ENCODE results near the gene DLX2. TPM values are rescaled to one million over a fixed set of nuclear protein-coding genes. Genes with fewer than 3 reads are reported as not detected.

The DLX2 gene
- total and polyA plus RNA-seq, 10 of the 15 experiments (the other 5 are each of a cell fraction or from before 2014, with no cell fraction given), result 0.03 TPM; not detected in 9

DNA sequence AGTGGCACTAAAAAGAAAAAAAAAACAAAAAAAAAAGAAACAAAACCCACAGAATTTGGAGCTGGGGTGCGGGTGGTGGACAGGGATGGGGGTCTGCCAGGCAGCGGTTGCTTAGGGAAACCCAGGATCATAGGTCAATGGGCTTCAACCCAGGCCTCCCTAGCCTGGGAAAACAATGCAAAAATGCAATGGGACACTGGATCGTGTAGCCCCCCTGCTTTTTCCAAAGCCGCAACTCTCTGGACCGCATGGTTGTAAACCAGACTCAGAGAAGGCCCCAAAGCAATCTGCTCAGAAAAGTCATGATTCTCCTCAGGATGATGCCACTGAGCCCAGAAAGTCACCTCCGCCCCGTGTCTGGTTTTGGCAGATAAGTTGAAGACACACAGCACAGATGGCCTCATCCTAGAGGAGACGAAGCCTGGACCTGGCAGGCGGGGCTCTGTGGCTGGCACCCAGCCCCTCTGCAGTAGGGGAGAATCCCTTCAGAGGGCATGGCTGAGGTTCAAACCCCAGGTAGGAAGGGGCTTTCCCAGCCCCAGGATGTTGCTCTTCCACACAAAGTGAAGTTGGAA, 5.1 kb downstream of the DLX2 start:
- Histone ChIP-seq H3K79me2 (ENCODE audit: control insufficient read depth, insufficient read depth, low read length) (no peaks in the 10 kb centered on the region), H3K9me3 (replicated peaks; ENCODE audit: control insufficient read depth, insufficient read depth, low read length) (no peaks in the 10 kb centered on the region), H2AFZ (ENCODE audit: control insufficient read depth, low read depth, low read length) (no peak overlapping the region), H4K20me1 (ENCODE audit: control insufficient read depth, insufficient read depth) (peaks cover 2% of the 10 kb centered on the region; the same call in 1 of the 2 replicates), H3K4me1 (ENCODE audit: control insufficient read depth, insufficient read depth, low read length) (peaks cover 31% of the 10 kb centered on the region), H3K4me3 (no peak overlapping the region), H3K4me2 (ENCODE audit: control insufficient read depth, insufficient read depth) (no peak overlapping the region), H3K27ac (ENCODE audit: control insufficient read depth, insufficient read depth) (no peak overlapping the region), H3K27me3 (replicated peaks in 1 of 2; ENCODE audit: control insufficient read depth in 2 of 2, insufficient read depth in 2 of 2, low read length in 1 of 2) (peaks cover 35 to 56% of the 10 kb centered on the region in 2 experiments), H3K9ac (ENCODE audit: control insufficient read depth, insufficient read depth, low read length) (no peak overlapping the region), H3K36me3 (ENCODE audit: control insufficient read depth in 2 of 2, insufficient read depth in 2 of 2, low read length in 1 of 2) (no peaks in the 10 kb centered on the region)
- ATAC-seq, result no peak
- FAIRE-seq, result no peak
- ChIA-PET CTCF (no interaction called here), POLR2A (interaction anchor here (0.6 kb wide), 1 partner anchor 91 kb away, joined by 4 read pairs; no protein-coding TSS in a partner anchor), SMC1A (ENCODE audit: uncharacterized antibody, unreplicated experiment) (interaction anchor here (0.6 kb wide), 1 partner anchor 235 kb away, joined by 3 read pairs; no protein-coding TSS in a partner anchor), RAD21 (ENCODE audit: unreplicated experiment) (no interaction called here)
- intact Hi-C loops (cut with micrococcal nuclease; ENCODE audit: unreplicated experiment) (no loop called here), in situ Hi-C loops (cut with MboI) (no loop called here)
- BruUV-seq (replicated peaks), result no TSS peak
- DNase-seq (ENCODE audit: low read depth, low spot score), result no peak
- 63% methylated on average over 9 of the region's 9 CpGs for WGBS (ENCODE audit: insufficient coverage, insufficient replicate concordance, low lambda C conversion rate, missing lambda C conversion rate)
- TF ChIP-seq CHD2 (IDR thresholded peaks at IDR 0.05; ENCODE audit: borderline replicate concordance, low read depth, low read length) (no peak), SMAD1 (IDR thresholded peaks at IDR 0.05; ENCODE audit: low read depth, partially characterized antibody) (no peak), HDGF (IDR thresholded peaks at IDR 0.05) (no peak), IRF4 (IDR thresholded peaks at IDR 0.05; ENCODE audit: low read depth, low read length) (no peak), CBX3 (IDR thresholded peaks at IDR 0.05; ENCODE audit: borderline replicate concordance, low read depth) (no peak)

DNA sequence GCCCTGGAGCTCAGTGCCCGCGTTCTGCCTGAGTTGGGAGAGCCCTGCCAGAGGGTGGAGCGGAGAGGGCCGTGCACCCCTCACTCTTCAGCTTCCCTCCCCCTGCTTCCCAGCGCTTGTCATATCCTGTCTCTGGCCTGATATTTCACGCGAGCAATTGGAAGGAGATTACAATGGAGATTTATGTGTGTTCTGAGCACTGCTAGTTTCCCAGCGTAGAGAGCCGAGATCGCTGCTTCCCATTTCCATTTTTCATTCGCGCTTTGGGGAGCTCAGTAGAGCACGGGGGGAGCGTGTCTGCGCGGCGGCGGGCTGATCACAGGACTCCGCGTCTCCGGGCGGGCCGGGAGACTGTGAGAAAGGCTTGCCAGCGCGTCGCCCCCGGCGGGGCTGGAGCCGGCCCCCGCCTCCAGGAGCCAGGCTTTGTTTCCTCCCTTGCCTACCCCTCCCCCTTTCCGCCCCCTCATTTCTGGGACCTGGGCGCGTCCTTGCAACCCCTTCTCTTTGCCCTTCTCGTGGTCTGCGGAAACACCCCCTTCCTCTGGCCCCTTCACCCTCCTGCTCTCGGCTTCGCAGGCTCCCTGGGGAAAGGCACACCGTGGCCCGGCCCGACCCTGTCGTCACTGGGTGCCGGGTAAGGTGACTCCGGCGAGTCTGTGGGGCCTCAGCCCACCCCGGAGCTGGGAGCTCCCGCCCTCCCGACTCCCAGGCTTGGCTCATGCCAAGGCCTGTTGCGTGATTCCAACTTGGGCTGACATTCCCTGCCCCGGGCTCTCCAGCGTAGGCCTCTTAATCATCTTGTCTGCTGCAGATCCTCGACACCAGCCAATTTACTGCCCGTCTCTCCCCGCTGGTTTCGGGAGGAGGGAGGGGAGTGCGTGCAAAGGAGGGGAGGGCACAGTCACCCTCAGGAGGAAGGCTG, 5.8 kb downstream of the DLX2 start:
- Histone ChIP-seq H3K9ac (ENCODE audit: control insufficient read depth, insufficient read depth, low read length) (no peak overlapping the region), H3K79me2 (ENCODE audit: control insufficient read depth, insufficient read depth, low read length) (no peaks in the 10 kb centered on the region), H3K4me1 (ENCODE audit: control insufficient read depth, insufficient read depth, low read length) (peaks cover 28% of the 10 kb centered on the region), H3K36me3 (ENCODE audit: control insufficient read depth in 2 of 2, insufficient read depth in 2 of 2, low read length in 1 of 2) (no peaks in the 10 kb centered on the region), H4K20me1 (ENCODE audit: control insufficient read depth, insufficient read depth) (peaks cover 2% of the 10 kb centered on the region; the same call in 1 of the 2 replicates), H3K27me3 (replicated peaks in 1 of 2; ENCODE audit: control insufficient read depth in 2 of 2, insufficient read depth in 2 of 2, low read length in 1 of 2) (peaks cover 36 to 61% of the 10 kb centered on the region in 2 experiments), H3K27ac (ENCODE audit: control insufficient read depth, insufficient read depth) (no peak overlapping the region), H2AFZ (ENCODE audit: control insufficient read depth, low read depth, low read length) (no peak overlapping the region), H3K4me2 (ENCODE audit: control insufficient read depth, insufficient read depth) (peak overlapping the region; percentile 30; the same call in 1 of the 2 replicates), H3K9me3 (replicated peaks; ENCODE audit: control insufficient read depth, insufficient read depth, low read length) (no peaks in the 10 kb centered on the region), H3K4me3 (no peak overlapping the region)
- RAD21 ChIA-PET (ENCODE audit: unreplicated experiment), result no interaction called here
- 18% methylated on average over 45 of the region's 55 CpGs for WGBS (ENCODE audit: insufficient coverage, insufficient replicate concordance, low lambda C conversion rate, missing lambda C conversion rate)
- CTCF ChIA-PET, result no interaction called here
- FAIRE-seq (no peak), DNase-seq (ENCODE audit: low read depth, low spot score) (no peak), ATAC-seq (no peak)
- POLR2A ChIA-PET, result interaction anchor here (0.6 kb wide), 1 partner anchor 90 kb away, joined by 4 read pairs; no protein-coding TSS in a partner anchor
- intact Hi-C loops (cut with micrococcal nuclease; ENCODE audit: unreplicated experiment), result no loop called here
- SMC1A ChIA-PET (ENCODE audit: uncharacterized antibody, unreplicated experiment), result interaction anchor here (0.9 kb wide), 1 partner anchor 237 kb away, joined by 3 read pairs; no protein-coding TSS in a partner anchor
- no peak for TF ChIP-seq ATF3 (IDR thresholded peaks at IDR 0.05; ENCODE audit: borderline replicate concordance, extremely low read depth, low read depth, low read length)
- no peak for TF ChIP-seq REST (IDR thresholded peaks at IDR 0.05; ENCODE audit: low read depth, low read length)
- TF ChIP-seq POU2F2 (IDR thresholded peaks at IDR 0.05; ENCODE audit: borderline replicate concordance, low read depth, low read length), result no peak
- no peak for TF ChIP-seq NRF1 (conservative IDR thresholded peaks at IDR 0.05; ENCODE audit: low read depth, low read length)
- no peak for TF ChIP-seq CBX3 (IDR thresholded peaks at IDR 0.05; ENCODE audit: borderline replicate concordance, low read depth)
- no peak for TF ChIP-seq YY1 (IDR thresholded peaks at IDR 0.05; ENCODE audit: low read depth, low read length)
- TF ChIP-seq RELA (IDR thresholded peaks at IDR 0.05; ENCODE audit: borderline replicate concordance, partially characterized antibody), result no peak
- no TSS peak for BruUV-seq (replicated peaks)
- in situ Hi-C loops (cut with MboI), result no loop called here
